Activated B cell treated with CpG ODN at 0.5 μM for 24 hours (primary cell): ENCODE results near the gene ADH5. TPM values are rescaled to one million over a fixed set of nuclear protein-coding genes. Genes with fewer than 3 reads are reported as not detected.
A peak's percentile ranks its signal among the peaks of the same experiment; 100 is the strongest.
"Not testable (repeated sequence)": the region's sequence is repeated elsewhere in the genome, so short reads cannot be mapped to it uniquely, and the experiment has no call there.

ENCODE experiments used
- ATAC-seq: fragments of 200-7000 bp; cut with Tn5 transposase; one replicate; pipeline ENCODE4 v1.10.0; 2021; ENCODE audit warnings: low read depth, mild to moderate bottlenecking, moderate library complexity
- CTCF ChIA-PET: fragments of 350-600 bp; sonication (Branson Sonifier 250); formaldehyde crosslinking; loops from one replicate; lab custom pipeline; 2021; ENCODE audit warnings: antibody characterized with exemption; lab: Charles Lee
- POLR2A ChIA-PET: fragments of 350-600 bp; sonication (Branson Sonifier 250); formaldehyde crosslinking; loops from one replicate; lab custom pipeline; 2021; ENCODE audit warnings: antibody characterized with exemption; lab: Charles Lee
- DNase-seq: peaks from one replicate; pipeline ENCODE4 v3.0.0; 2022
- H3K27ac Mint-ChIP-seq: one replicate; pipeline ENCODE4 v1.8.0; 2020; ENCODE audit warnings: mixed read lengths
- H3K27me3 Mint-ChIP-seq: one replicate; pipeline ENCODE4 v1.8.0; 2021; ENCODE audit warnings: mixed read lengths
- H3K36me3 Mint-ChIP-seq: one replicate; pipeline ENCODE4 v1.8.0; 2021; ENCODE audit warnings: low read depth, mixed read lengths
- H3K4me1 Mint-ChIP-seq: one replicate; pipeline ENCODE4 v1.8.0; 2021; ENCODE audit warnings: mixed read lengths
- H3K4me3 Mint-ChIP-seq: one replicate; pipeline ENCODE4 v1.8.0; 2020; ENCODE audit warnings: mild to moderate bottlenecking, mixed read lengths
- H3K9me3 Mint-ChIP-seq: one replicate; pipeline ENCODE4 v1.8.0; 2020; ENCODE audit warnings: mixed read lengths
- intact Hi-C: fragments of 100-400 bp; cut with micrococcal nuclease; formaldehyde crosslinking; loops from one replicate; pipeline ENCODE4 v1.15.1; 2024
- total RNA-seq: library from RNA; stranded (reverse); gene quantifications from 2 replicates; pipeline ENCODE4 v1.2.3, GENCODE V29; 2022
- TF ChIP-seq, protein P1 (sequence below): fragments of 200-600 bp; IDR thresholded peaks from one replicate; pipeline ENCODE4 v1.8.0; 2022; ENCODE audit warnings: antibody characterized with exemption, mild to moderate bottlenecking

Gene ADH5
- total RNA-seq, 1 donor from 2014 or later, result 70.1 TPM

GRCh38 chr4:99091216-99091575 is 2.6 kb upstream of the ADH5 start:
- ATAC-seq (no peak), DNase-seq (no peak)
- H3K9me3 Mint-ChIP-seq, result no peaks in the 10 kb centered on the region
- TF ChIP-seq, protein P1, sequence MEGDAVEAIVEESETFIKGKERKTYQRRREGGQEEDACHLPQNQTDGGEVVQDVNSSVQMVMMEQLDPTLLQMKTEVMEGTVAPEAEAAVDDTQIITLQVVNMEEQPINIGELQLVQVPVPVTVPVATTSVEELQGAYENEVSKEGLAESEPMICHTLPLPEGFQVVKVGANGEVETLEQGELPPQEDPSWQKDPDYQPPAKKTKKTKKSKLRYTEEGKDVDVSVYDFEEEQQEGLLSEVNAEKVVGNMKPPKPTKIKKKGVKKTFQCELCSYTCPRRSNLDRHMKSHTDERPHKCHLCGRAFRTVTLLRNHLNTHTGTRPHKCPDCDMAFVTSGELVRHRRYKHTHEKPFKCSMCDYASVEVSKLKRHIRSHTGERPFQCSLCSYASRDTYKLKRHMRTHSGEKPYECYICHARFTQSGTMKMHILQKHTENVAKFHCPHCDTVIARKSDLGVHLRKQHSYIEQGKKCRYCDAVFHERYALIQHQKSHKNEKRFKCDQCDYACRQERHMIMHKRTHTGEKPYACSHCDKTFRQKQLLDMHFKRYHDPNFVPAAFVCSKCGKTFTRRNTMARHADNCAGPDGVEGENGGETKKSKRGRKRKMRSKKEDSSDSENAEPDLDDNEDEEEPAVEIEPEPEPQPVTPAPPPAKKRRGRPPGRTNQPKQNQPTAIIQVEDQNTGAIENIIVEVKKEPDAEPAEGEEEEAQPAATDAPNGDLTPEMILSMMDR, result no peak
- H3K27me3 Mint-ChIP-seq, result no peaks in the 10 kb centered on the region
- intact Hi-C loops, result no loop called here
- H3K4me1 Mint-ChIP-seq, result peaks cover 40% of the 10 kb centered on the region
- no peak overlapping the region for H3K4me3 Mint-ChIP-seq
- H3K36me3 Mint-ChIP-seq, result peaks cover 11% of the 10 kb centered on the region
- no peak overlapping the region for H3K27ac Mint-ChIP-seq
- ChIA-PET CTCF (interaction anchor here (3.9 kb wide), 1 partner anchor 96 kb away, joined by 20 read pairs; the partner anchor contains the start of gene METAP1), POLR2A (no interaction called here)

DNA sequence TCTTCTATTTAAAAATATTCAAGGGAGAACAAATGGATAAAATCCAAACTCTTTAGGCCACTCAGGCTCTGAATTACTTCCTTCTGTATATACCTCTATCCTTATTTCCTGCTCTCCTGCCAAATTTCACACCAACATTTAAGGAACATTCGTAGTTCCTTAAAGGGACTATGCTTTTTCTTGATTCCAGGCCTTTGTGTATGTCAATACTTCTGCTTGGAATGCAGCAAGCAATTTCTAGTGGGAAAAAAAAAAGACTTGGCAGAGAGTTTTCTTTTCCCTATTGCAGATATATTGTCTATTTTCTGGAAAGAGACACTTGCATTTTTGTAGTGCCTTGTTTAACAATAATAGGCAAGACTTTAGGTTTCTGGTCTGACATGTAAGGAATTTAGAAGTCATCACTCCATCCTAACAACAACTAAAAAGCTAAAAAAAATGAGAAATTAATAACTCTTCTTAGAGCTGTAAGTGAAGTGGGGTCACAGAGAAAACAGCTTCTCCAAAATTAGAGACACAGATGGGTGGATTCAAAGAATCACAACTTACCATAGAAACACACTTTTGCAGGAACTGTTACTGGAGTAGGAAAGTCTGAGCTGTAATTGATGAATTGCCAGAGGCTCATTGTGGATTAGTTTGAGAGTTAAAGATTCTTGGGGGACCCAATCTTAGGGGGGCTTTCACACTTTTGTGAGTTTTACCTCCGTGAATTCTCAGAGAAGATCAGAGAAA is 2.1 kb upstream of the ADH5 start:
- ATAC-seq (no peak), DNase-seq (no peak)
- POLR2A ChIA-PET, result no interaction called here
- peaks cover 11% of the 10 kb centered on the region for H3K36me3 Mint-ChIP-seq
- CTCF ChIA-PET, result interaction anchor here (3.9 kb wide), 1 partner anchor 95 kb away, joined by 20 read pairs; the partner anchor contains the start of gene METAP1
- no peak overlapping the region for H3K4me3 Mint-ChIP-seq
- H3K27ac Mint-ChIP-seq, result no peak overlapping the region
- H3K9me3 Mint-ChIP-seq, result no peaks in the 10 kb centered on the region
- intact Hi-C loops, result no loop called here
- TF ChIP-seq, protein P1, result no peak
- peaks cover 41% of the 10 kb centered on the region for H3K4me1 Mint-ChIP-seq
- H3K27me3 Mint-ChIP-seq, result no peaks in the 10 kb centered on the region

GRCh38 chr4:99088023-99088449 is 552 bp downstream of the ADH5 start:
- TF ChIP-seq, protein P1, result no peak
- Mint-ChIP-seq H3K27me3 (no peaks in the 10 kb centered on the region), H3K27ac (peak overlapping the region; percentile 99), H3K9me3 (no peaks in the 10 kb centered on the region), H3K4me1 (peaks cover 41% of the 10 kb centered on the region), H3K36me3 (peaks cover 30% of the 10 kb centered on the region), H3K4me3 (peak overlapping the region; percentile 99)
- intact Hi-C loops, result loop anchor here (1.0 to 2.0 kb wide), 10 partner anchors 31 to 945 kb away; partner anchors contain the start of genes DAPP1, EIF4E, H2AZ1 and LAMTOR3
- ChIA-PET CTCF (interaction anchor here (1.3 to 3.9 kb wide), 2 partner anchors 32 to 93 kb away, joined by 5 to 20 read pairs; partner anchors contain the start of gene METAP1), POLR2A (interaction anchor here (0.6 to 3.2 kb wide), 27 partner anchors 10 to 945 kb away, joined by 3 to 49 read pairs (median 5); partner anchors contain the start of genes DAPP1, DNAJB14, EIF4E and H2AZ1)
- DNase-seq, result no peak
- peak; percentile 19 for ATAC-seq

- no peak overlapping the region for H3K4me3 Mint-ChIP-seq
- no peak overlapping the region for H3K27ac Mint-ChIP-seq
- intact Hi-C loops, result no loop called here
- no peaks in the 10 kb centered on the region for H3K27me3 Mint-ChIP-seq
- H3K4me1 Mint-ChIP-seq, result peaks cover 32% of the 10 kb centered on the region
- no peaks in the 10 kb centered on the region for H3K9me3 Mint-ChIP-seq
- ATAC-seq (no peak), DNase-seq (no peak)
- CTCF ChIA-PET, result no interaction called here
- POLR2A ChIA-PET, result interaction anchor here (2.3 kb wide), 1 partner anchor 89 kb away, joined by 7 read pairs; the partner anchor contains the start of gene METAP1
- H3K36me3 Mint-ChIP-seq, result peaks cover 63% of the 10 kb centered on the region
- TF ChIP-seq, protein P1, result no peak
Observed at GRCh38 chr4:99084595-99084994, 4.0 kb downstream of the ADH5 start.

DNA sequence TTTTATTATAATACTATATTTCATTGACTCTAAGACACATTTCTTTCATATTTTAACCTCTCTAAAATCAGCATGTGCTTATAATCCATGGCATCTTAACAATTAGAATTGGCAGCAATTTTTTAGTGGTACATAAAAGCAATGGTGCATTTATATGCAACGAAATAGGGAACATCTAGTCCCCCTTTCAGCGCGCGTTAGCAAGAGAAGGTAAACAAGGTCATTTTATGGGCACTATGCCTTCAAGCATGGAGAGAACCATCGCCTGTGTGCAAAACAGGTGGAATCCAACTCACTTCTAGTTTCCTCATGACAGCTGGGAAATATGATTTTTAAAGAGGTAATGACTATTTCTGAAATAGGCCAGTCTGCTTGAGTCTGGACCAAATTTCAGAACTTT is 6.4 kb downstream of the ADH5 start:
- CTCF ChIA-PET, result no interaction called here
- peaks cover 9% of the 10 kb centered on the region for H3K4me1 Mint-ChIP-seq
- ATAC-seq, result no peak
- no peak overlapping the region for H3K27ac Mint-ChIP-seq
- no peaks in the 10 kb centered on the region for H3K27me3 Mint-ChIP-seq
- TF ChIP-seq, protein P1, result no peak
- intact Hi-C loops, result no loop called here
- H3K4me3 Mint-ChIP-seq, result no peak overlapping the region
- POLR2A ChIA-PET, result no interaction called here
- DNase-seq, result no peak
- no peaks in the 10 kb centered on the region for H3K9me3 Mint-ChIP-seq
- peaks cover 70% of the 10 kb centered on the region for H3K36me3 Mint-ChIP-seq

DNA sequence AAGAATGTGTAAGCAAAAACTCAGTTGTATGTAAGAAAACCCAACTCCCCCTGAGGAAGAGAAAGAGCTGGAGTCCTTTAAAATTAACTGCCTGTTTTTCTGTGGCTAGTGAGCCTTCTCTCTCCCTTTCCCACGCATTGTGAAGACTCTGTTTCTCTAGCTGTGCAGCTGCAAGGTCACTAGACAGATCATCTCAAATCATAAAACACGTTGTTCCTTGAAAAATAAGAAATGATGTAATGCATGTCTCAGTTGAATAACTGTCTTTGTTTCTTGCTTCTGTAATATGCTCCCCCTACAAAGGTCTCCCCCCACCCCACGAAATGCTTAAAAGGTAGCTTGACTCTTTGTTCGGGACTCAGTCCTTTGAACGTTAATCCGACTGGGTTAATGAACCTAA is 7.7 kb downstream of the ADH5 start:
- DNase-seq, H3K27me3 Mint-ChIP-seq, H3K4me1 Mint-ChIP-seq, H3K27ac Mint-ChIP-seq, intact Hi-C loops, ATAC-seq, POLR2A ChIA-PET, H3K9me3 Mint-ChIP-seq, H3K4me3 Mint-ChIP-seq, CTCF ChIA-PET: not testable (repeated sequence)
- peaks cover 80% of the 10 kb centered on the region for H3K36me3 Mint-ChIP-seq
